HEK293 (cell line): ENCODE measurements around the gene NUDCD2.
A peak's percentile ranks its signal among the peaks of the same experiment; 100 is the strongest.

Source experiments
- AEBP2 ChIP-seq: fragments of 450-650 bp; formaldehyde crosslinking; IDR thresholded peaks from 2 replicates; pipeline ENCODE4 v1.5.1; 2016; ENCODE audit warnings: missing biosample characterization, missing genetic modification characterization, borderline replicate concordance
- MYNN ChIP-seq: fragments of 450-650 bp; formaldehyde crosslinking; IDR thresholded peaks from 2 replicates; pipeline ENCODE4 v1.5.1; 2016; ENCODE audit warnings: missing biosample characterization, missing genetic modification characterization, borderline replicate concordance
- OVOL3 ChIP-seq: fragments of 450-650 bp; formaldehyde crosslinking; IDR thresholded peaks from 2 replicates; pipeline ENCODE4 v1.5.1; 2016; ENCODE audit warnings: missing biosample characterization, missing genetic modification characterization
- PBX3 ChIP-seq: sonication (generic); formaldehyde crosslinking; IDR thresholded peaks from 2 replicates; pipeline ENCODE4 v1.8.1; 2022; ENCODE audit warnings: mild to moderate bottlenecking, moderate library complexity, missing genetic modification reagents
- PRDM1 ChIP-seq: fragments of 450-650 bp; formaldehyde crosslinking; IDR thresholded peaks from 2 replicates; pipeline ENCODE4; 2016; ENCODE audit warnings: missing biosample characterization, missing genetic modification characterization
- SETDB1 ChIP-seq: IDR thresholded peaks from one replicate; pipeline ENCODE4 v1.6.1; 2017; ENCODE audit warnings: mild to moderate bottlenecking, low read length, moderate library complexity, mixed read lengths; ENCODE audit not compliant: insufficient read length
- YY1 ChIP-seq: fragments of 450-650 bp; formaldehyde crosslinking; IDR thresholded peaks from 2 replicates; pipeline ENCODE4 v1.5.1; 2018; ENCODE audit warnings: missing biosample characterization, missing genetic modification characterization
- ZBTB10 ChIP-seq: fragments of 450-650 bp; formaldehyde crosslinking; IDR thresholded peaks from 2 replicates; pipeline ENCODE4 v1.5.1; 2016; ENCODE audit warnings: missing biosample characterization, missing genetic modification characterization
- ZBTB21 ChIP-seq: fragments of 450-650 bp; formaldehyde crosslinking; IDR thresholded peaks from 2 replicates; pipeline ENCODE4 v1.5.1; 2017; ENCODE audit warnings: missing biosample characterization, missing genetic modification characterization
- ZBTB48 ChIP-seq: fragments of 450-650 bp; formaldehyde crosslinking; IDR thresholded peaks from 2 replicates; pipeline ENCODE4 v1.5.1; 2016; ENCODE audit warnings: missing biosample characterization, missing genetic modification characterization
- ZFP69B ChIP-seq: fragments of 450-650 bp; formaldehyde crosslinking; IDR thresholded peaks from 2 replicates; pipeline ENCODE4 v1.5.1; 2016; ENCODE audit warnings: missing biosample characterization, missing genetic modification characterization
- ZNF121 ChIP-seq: fragments of 450-650 bp; formaldehyde crosslinking; IDR thresholded peaks from 2 replicates; pipeline ENCODE4 v1.5.1; 2016; ENCODE audit warnings: missing biosample characterization, missing genetic modification characterization
- ZNF23 ChIP-seq: fragments of 450-650 bp; formaldehyde crosslinking; IDR thresholded peaks from 2 replicates; pipeline ENCODE4 v1.5.1; 2016; ENCODE audit warnings: missing biosample characterization, missing genetic modification characterization, borderline replicate concordance
- ZNF302 ChIP-seq: fragments of 450-650 bp; formaldehyde crosslinking; IDR thresholded peaks from 2 replicates; pipeline ENCODE4 v1.5.1; 2016; ENCODE audit warnings: missing biosample characterization, missing genetic modification characterization, low read depth
- ZNF341 ChIP-seq: fragments of 450-650 bp; formaldehyde crosslinking; IDR thresholded peaks from 2 replicates; pipeline ENCODE4; 2016; ENCODE audit warnings: low read depth, missing biosample characterization, missing genetic modification characterization
- ZNF423 ChIP-seq: fragments of 450-650 bp; formaldehyde crosslinking; IDR thresholded peaks from 2 replicates; pipeline ENCODE4 v1.5.1; 2016; ENCODE audit warnings: missing biosample characterization, missing genetic modification characterization
- ZNF449 ChIP-seq: fragments of 450-650 bp; formaldehyde crosslinking; IDR thresholded peaks from 2 replicates; pipeline ENCODE4 v1.5.1; 2017; ENCODE audit warnings: missing biosample characterization, mild to moderate bottlenecking, missing genetic modification characterization, moderate library complexity
- ZNF488 ChIP-seq: fragments of 450-650 bp; formaldehyde crosslinking; IDR thresholded peaks from 2 replicates; pipeline ENCODE4 v1.5.1; 2016; ENCODE audit warnings: missing biosample characterization, missing genetic modification characterization
- ZNF510 ChIP-seq: fragments of 450-650 bp; formaldehyde crosslinking; IDR thresholded peaks from 2 replicates; pipeline ENCODE4 v1.5.1; 2018; ENCODE audit warnings: mild to moderate bottlenecking, missing genetic modification characterization, missing biosample characterization; ENCODE audit not compliant: insufficient replicate concordance
- ZNF513 ChIP-seq: fragments of 450-650 bp; IDR thresholded peaks from 2 replicates; pipeline ENCODE4 v1.5.1; 2018; ENCODE audit warnings: missing biosample characterization, missing genetic modification characterization
- ZNF521 ChIP-seq: fragments of 450-650 bp; formaldehyde crosslinking; IDR thresholded peaks from 2 replicates; pipeline ENCODE4 v1.5.1; 2017; ENCODE audit warnings: missing biosample characterization, mild to moderate bottlenecking, missing genetic modification characterization
- ZNF544 ChIP-seq: fragments of 450-650 bp; formaldehyde crosslinking; IDR thresholded peaks from 2 replicates; pipeline ENCODE4 v1.5.0; 2017; ENCODE audit warnings: missing biosample characterization, missing genetic modification characterization
- ZNF596 ChIP-seq: fragments of 450-650 bp; IDR thresholded peaks from 2 replicates; pipeline ENCODE4 v1.5.0; 2018; ENCODE audit warnings: missing biosample characterization, mild to moderate bottlenecking, missing genetic modification characterization, moderate library complexity
- ZNF629 ChIP-seq: fragments of 450-650 bp; formaldehyde crosslinking; IDR thresholded peaks from 2 replicates; pipeline ENCODE4 v1.5.1; 2017; ENCODE audit warnings: missing biosample characterization, missing genetic modification characterization
- ZNF645 ChIP-seq: fragments of 450-650 bp; formaldehyde crosslinking; IDR thresholded peaks from 2 replicates; pipeline ENCODE4; 2016; ENCODE audit warnings: missing biosample characterization, missing genetic modification characterization
- ZNF677 ChIP-seq: fragments of 450-650 bp; IDR thresholded peaks from 2 replicates; pipeline ENCODE4 v1.5.0; 2018; ENCODE audit warnings: missing biosample characterization, mild to moderate bottlenecking, missing genetic modification characterization, moderate library complexity
- ZNF777 ChIP-seq: fragments of 450-650 bp; formaldehyde crosslinking; IDR thresholded peaks from 2 replicates; pipeline ENCODE4 v1.5.1; 2017; ENCODE audit warnings: missing biosample characterization, missing genetic modification characterization, borderline replicate concordance
- ZSCAN16 ChIP-seq: fragments of 450-650 bp; formaldehyde crosslinking; IDR thresholded peaks from 2 replicates; pipeline ENCODE4 v1.5.1; 2016; ENCODE audit warnings: missing biosample characterization, missing genetic modification characterization
- ZXDB ChIP-seq: fragments of 450-650 bp; formaldehyde crosslinking; IDR thresholded peaks from 2 replicates; pipeline ENCODE4 v1.5.1; 2016; ENCODE audit warnings: missing biosample characterization, missing genetic modification characterization

NUDCD2 gene

GRCh38 chr5:163505368-163506094 is 45.6 kb upstream of the NUDCD2 start, which contains the start of gene MAT2B (continued):
- TF ChIP-seq ZNF449 (tag by site-specific recombination) (no peak), ZNF488 (tag by site-specific recombination) (no peak), PRDM1 (0 out of 2 replicates have a peak, but pooled peaks have one; percentile 19), ZBTB48 (tag by site-specific recombination) (0 out of 2 replicates have a peak, but pooled peaks have one; percentile 19), ZNF777 (no peak), YY1 (tag by site-specific recombination) (peak; percentile 34; the same call in 1 of the 2 replicates), MYNN (tag by site-specific recombination) (no peak), ZNF510 (tag by site-specific recombination) (no peak), ZNF121 (tag by site-specific recombination) (peak; percentile 45; the same call in 1 of the 2 replicates), SETDB1 (no peak), ZNF544 (tag by site-specific recombination) (no peak), OVOL3 (tag by site-specific recombination) (0 out of 2 replicates have a peak, but pooled peaks have one; percentile 51), AEBP2 (tag by site-specific recombination) (no peak), ZNF423 (tag by site-specific recombination) (no peak), ZNF513 (tag by site-specific recombination) (no peak), ZXDB (tag by site-specific recombination) (peak; percentile 74), ZNF302 (tag by site-specific recombination) (no peak), ZFP69B (tag by site-specific recombination) (peak; percentile 21; the same call in 1 of the 2 replicates), ZNF629 (tag by site-specific recombination) (peak; percentile 70), ZNF645 (tag by site-specific recombination) (no peak), ZNF521 (tag by site-specific recombination) (no peak), PBX3 (CRISPR knock-in tag) (0 out of 2 replicates have a peak, but pooled peaks have one; percentile 71), ZSCAN16 (tag by site-specific recombination) (peak; percentile 90), ZNF596 (peak; percentile 42; the same call in 1 of the 2 replicates), ZNF677 (tag by site-specific recombination) (no peak), ZNF23 (no peak), ZBTB21 (tag by site-specific recombination) (no peak), ZNF341 (peak; percentile 68), ZBTB10 (tag by site-specific recombination) (0 out of 2 replicates have a peak, but pooled peaks have one; percentile 37)
